ENCODE results near the gene EIF4G1.
A peak's percentile ranks its signal among the peaks of the same experiment; 100 is the strongest.

The EIF4G1 gene

GRCh38 chr3:184296616-184297015, 17.8 kb upstream of the EIF4G1 start:
- peaks cover 19% of the 10 kb centered on the region for H3K36me3 Mint-ChIP-seq (ENCODE audit: low read depth)
- H3K9me3 Mint-ChIP-seq, result no peaks in the 10 kb centered on the region
- no peak overlapping the region for H3K4me3 Mint-ChIP-seq
- H3K27ac Mint-ChIP-seq, result no peak overlapping the region
- peaks cover 22% of the 10 kb centered on the region for H3K4me1 Mint-ChIP-seq (ENCODE audit: low read depth)
- no peaks in the 10 kb centered on the region for H3K27me3 Mint-ChIP-seq

GRCh38 chr3:184298759-184299487, 15.5 kb upstream of the EIF4G1 start, which contains the start of gene PSMD2:
PSMD2 (plus strand) TSS chr3:184299241; CDS start chr3:184299267, 26 bp downstream.
- no peaks in the 10 kb centered on the region for H3K27me3 Mint-ChIP-seq
- H3K27ac Mint-ChIP-seq, result peak within 1 kb of the TSS; percentile 82
- H3K4me3 Mint-ChIP-seq, result peak within 1 kb of the TSS; percentile 89
- no peaks in the 10 kb centered on the region for H3K9me3 Mint-ChIP-seq
- peaks cover 40% of the 10 kb centered on the region for H3K36me3 Mint-ChIP-seq (ENCODE audit: low read depth)
- H3K4me1 Mint-ChIP-seq (ENCODE audit: low read depth), result peaks cover 29% of the 10 kb centered on the region

- Mint-ChIP-seq H3K9me3 (no peaks in the 10 kb centered on the region), H3K4me1 (ENCODE audit: low read depth) (peaks cover 29% of the 10 kb centered on the region), H3K4me3 (peak overlapping the region; percentile 89), H3K36me3 (ENCODE audit: low read depth) (peaks cover 49% of the 10 kb centered on the region), H3K27me3 (no peaks in the 10 kb centered on the region), H3K27ac (peak overlapping the region; percentile 82)
Measured at GRCh38 chr3:184299488-184300377, 14.7 kb upstream of the EIF4G1 start.

GRCh38 chr3:184300378-184300720, 14.1 kb upstream of the EIF4G1 start:
- H3K4me1 Mint-ChIP-seq (ENCODE audit: low read depth), result peaks cover 29% of the 10 kb centered on the region
- H3K9me3 Mint-ChIP-seq, result no peaks in the 10 kb centered on the region
- H3K36me3 Mint-ChIP-seq (ENCODE audit: low read depth), result peaks cover 52% of the 10 kb centered on the region
- peak overlapping the region; percentile 82 for H3K27ac Mint-ChIP-seq
- no peaks in the 10 kb centered on the region for H3K27me3 Mint-ChIP-seq
- peak overlapping the region; percentile 89 for H3K4me3 Mint-ChIP-seq

- no peak overlapping the region for H3K4me3 Mint-ChIP-seq
- H3K27ac Mint-ChIP-seq, result no peak overlapping the region
- no peaks in the 10 kb centered on the region for H3K27me3 Mint-ChIP-seq
- H3K4me1 Mint-ChIP-seq (ENCODE audit: low read depth), result peaks cover 19% of the 10 kb centered on the region
- H3K36me3 Mint-ChIP-seq (ENCODE audit: low read depth), result peaks cover 86% of the 10 kb centered on the region
- H3K9me3 Mint-ChIP-seq, result no peaks in the 10 kb centered on the region
Measured at GRCh38 chr3:184305577-184305976, 8.8 kb upstream of the EIF4G1 start.

GRCh38 chr3:184306341-184306972, 7.9 kb upstream of the EIF4G1 start:
- H3K4me3 Mint-ChIP-seq, result no peak overlapping the region
- peaks cover 79% of the 10 kb centered on the region for H3K36me3 Mint-ChIP-seq (ENCODE audit: low read depth)
- no peaks in the 10 kb centered on the region for H3K27me3 Mint-ChIP-seq
- peaks cover 13% of the 10 kb centered on the region for H3K4me1 Mint-ChIP-seq (ENCODE audit: low read depth)
- peak overlapping the region; percentile 9 for H3K27ac Mint-ChIP-seq
- no peaks in the 10 kb centered on the region for H3K9me3 Mint-ChIP-seq

- H3K27ac Mint-ChIP-seq, result peak overlapping the region; percentile 14
- H3K36me3 Mint-ChIP-seq (ENCODE audit: low read depth), result peaks cover 64% of the 10 kb centered on the region
- no peaks in the 10 kb centered on the region for H3K9me3 Mint-ChIP-seq
- peaks cover 5% of the 10 kb centered on the region for H3K4me1 Mint-ChIP-seq (ENCODE audit: low read depth)
- H3K27me3 Mint-ChIP-seq, result no peaks in the 10 kb centered on the region
- H3K4me3 Mint-ChIP-seq, result no peak overlapping the region
Measured at GRCh38 chr3:184307915-184308314, 6.5 kb upstream of the EIF4G1 start.

- Mint-ChIP-seq H3K9me3 (no peaks in the 10 kb centered on the region), H3K4me1 (ENCODE audit: low read depth) (peaks cover 7% of the 10 kb centered on the region), H3K36me3 (ENCODE audit: low read depth) (peaks cover 57% of the 10 kb centered on the region), H3K27ac (no peak overlapping the region), H3K27me3 (no peaks in the 10 kb centered on the region), H3K4me3 (no peak overlapping the region)
Measured at GRCh38 chr3:184308744-184309143, 5.7 kb upstream of the EIF4G1 start.

- Mint-ChIP-seq H3K27me3 (no peaks in the 10 kb centered on the region), H3K9me3 (no peaks in the 10 kb centered on the region), H3K4me1 (ENCODE audit: low read depth) (peaks cover 18% of the 10 kb centered on the region), H3K27ac (no peak overlapping the region), H3K4me3 (no peak overlapping the region), H3K36me3 (ENCODE audit: low read depth) (peaks cover 42% of the 10 kb centered on the region)
Measured at GRCh38 chr3:184311633-184312032, 2.8 kb upstream of the EIF4G1 start.

- Mint-ChIP-seq H3K27me3 (no peaks in the 10 kb centered on the region), H3K9me3 (no peaks in the 10 kb centered on the region), H3K36me3 (ENCODE audit: low read depth) (peaks cover 39% of the 10 kb centered on the region), H3K4me1 (ENCODE audit: low read depth) (peaks cover 39% of the 10 kb centered on the region), H3K4me3 (peak overlapping the region; percentile 86), H3K27ac (peak overlapping the region; percentile 88)
Measured at GRCh38 chr3:184314700-184315542, 515 bp downstream of the EIF4G1 start.

GRCh38 chr3:184315543-184315867, 1.1 kb downstream of the EIF4G1 start:
- Mint-ChIP-seq H3K27me3 (no peaks in the 10 kb centered on the region), H3K36me3 (ENCODE audit: low read depth) (peaks cover 40% of the 10 kb centered on the region), H3K27ac (peak overlapping the region; percentile 88), H3K4me1 (ENCODE audit: low read depth) (peaks cover 40% of the 10 kb centered on the region), H3K9me3 (no peaks in the 10 kb centered on the region), H3K4me3 (peak overlapping the region; percentile 86)

- H3K36me3 Mint-ChIP-seq (ENCODE audit: low read depth), result peaks cover 46% of the 10 kb centered on the region
- H3K4me1 Mint-ChIP-seq (ENCODE audit: low read depth), result peaks cover 46% of the 10 kb centered on the region
- H3K9me3 Mint-ChIP-seq, result no peaks in the 10 kb centered on the region
- peak overlapping the region; percentile 88 for H3K27ac Mint-ChIP-seq
- H3K4me3 Mint-ChIP-seq, result peak overlapping the region; percentile 86
- H3K27me3 Mint-ChIP-seq, result no peaks in the 10 kb centered on the region
Measured at GRCh38 chr3:184315871-184316661, 1.7 kb downstream of the EIF4G1 start.

GRCh38 chr3:184316792-184317191, 2.4 kb downstream of the EIF4G1 start:
- H3K36me3 Mint-ChIP-seq (ENCODE audit: low read depth), result peaks cover 53% of the 10 kb centered on the region
- peak overlapping the region; percentile 88 for H3K27ac Mint-ChIP-seq
- peaks cover 53% of the 10 kb centered on the region for H3K4me1 Mint-ChIP-seq (ENCODE audit: low read depth)
- H3K9me3 Mint-ChIP-seq, result no peaks in the 10 kb centered on the region
- no peaks in the 10 kb centered on the region for H3K27me3 Mint-ChIP-seq
- H3K4me3 Mint-ChIP-seq, result peak overlapping the region; percentile 86

- Mint-ChIP-seq H3K4me3 (peak overlapping the region; percentile 86), H3K36me3 (ENCODE audit: low read depth) (peaks cover 57% of the 10 kb centered on the region), H3K4me1 (ENCODE audit: low read depth) (peaks cover 54% of the 10 kb centered on the region), H3K27ac (peak overlapping the region; percentile 88), H3K9me3 (no peaks in the 10 kb centered on the region), H3K27me3 (no peaks in the 10 kb centered on the region)
Measured at GRCh38 chr3:184317201-184317600, 2.8 kb downstream of the EIF4G1 start.

All from stimulated activated naive CD8-positive, alpha-beta T cell treated with anti-CD3 and anti-CD28 coated beads, Interleukin-15, Interleukin-2, amounts not matched to agents 100 ng/mL and 50 ng/mL, for 24 hours (primary cell).